ENCODE data around the gene PTPRN2. TPM values are rescaled to one million over a fixed set of nuclear protein-coding genes. Genes with fewer than 3 reads are reported as not detected.

The PTPRN2 gene
- polyA plus RNA-seq, 1 of the 3 experiments (the other 2 are of a cell fraction) = 4.0 TPM

GRCh38 chr7:157932498-157933218, 655.0 kb downstream of the PTPRN2 start:
- no peak overlapping the region for H2AFZ ChIP-seq (ENCODE audit: low read depth)
- no peaks in the 10 kb centered on the region for H3K9me2 ChIP-seq
- peaks cover 0 to 4% of the 10 kb centered on the region in 2 experiments; a peak in 1 of 4 replicates for H3K4me1 ChIP-seq (ENCODE audit: control insufficient read depth in 1 of 2, insufficient read depth in 2 of 2, low read depth in 1 of 2, low read length in 1 of 2)
- no peak overlapping the region for H3K9ac ChIP-seq
- H3K4me2 ChIP-seq = no peak overlapping the region
- no peak overlapping the region for H3K4me3 ChIP-seq (ENCODE audit: low read depth in 2 of 2, low read length in 1 of 2)
- H3K79me2 ChIP-seq (ENCODE audit: insufficient read depth) = no peaks in the 10 kb centered on the region
- H3K36me3 ChIP-seq (replicated peaks in 1 of 2; ENCODE audit: control insufficient read depth in 1 of 2, insufficient read depth in 2 of 2, low read length in 1 of 2) = no peaks in the 10 kb centered on the region
- H4K20me1 ChIP-seq (ENCODE audit: insufficient read depth) = no peaks in the 10 kb centered on the region
- H3K27me3 ChIP-seq (ENCODE audit: insufficient read depth) = no peaks in the 10 kb centered on the region
- no peak for TF ChIP-seq JUND (IDR thresholded peaks at IDR 0.05)
- no peak for TF ChIP-seq GATA2 (CRISPR knock-in tag; IDR thresholded peaks at IDR 0.05)
- no peak for TF ChIP-seq TAF1 (IDR thresholded peaks at IDR 0.05; ENCODE audit: borderline replicate concordance, low read depth, low read length)
- no peak for TF ChIP-seq FOSL2 (IDR thresholded peaks at IDR 0.05; ENCODE audit: borderline replicate concordance, low read depth)
- TF ChIP-seq MXI1 (IDR thresholded peaks at IDR 0.05; ENCODE audit: low read depth, low read length) = no peak
- TF ChIP-seq YY1 (IDR thresholded peaks at IDR 0.05; ENCODE audit: low read depth) = no peak
- no peak for TF ChIP-seq RCOR1 (IDR thresholded peaks at IDR 0.05; ENCODE audit: low read length)
- no peak for TF ChIP-seq TEAD4 (IDR thresholded peaks at IDR 0.05; ENCODE audit: borderline replicate concordance, insufficient read depth)
- no peak for TF ChIP-seq USF2 (IDR thresholded peaks at IDR 0.05; ENCODE audit: borderline replicate concordance, low read depth, low read length)
- no peak for TF ChIP-seq GABPA (IDR thresholded peaks at IDR 0.05; ENCODE audit: low read depth)
- TF ChIP-seq PBX3 (IDR thresholded peaks at IDR 0.05) = no peak
- TF ChIP-seq ELF1 (IDR thresholded peaks at IDR 0.05) = no peak
- TF ChIP-seq USF1 (IDR thresholded peaks at IDR 0.05; ENCODE audit: borderline replicate concordance, low read depth) = no peak
- TF ChIP-seq RXRA (IDR thresholded peaks at IDR 0.05; ENCODE audit: borderline replicate concordance, low read depth) = no peak
- no peak for TF ChIP-seq ZBTB33 (IDR thresholded peaks at IDR 0.05; ENCODE audit: borderline replicate concordance, low read depth)
- TF ChIP-seq NRF1 (IDR thresholded peaks at IDR 0.05; ENCODE audit: low read depth, low read length) = no peak
- TF ChIP-seq FOXM1 (IDR thresholded peaks at IDR 0.05; ENCODE audit: low read depth) = no peak
- no peak for TF ChIP-seq RFX5 (IDR thresholded peaks at IDR 0.05; ENCODE audit: low read length)
- TF ChIP-seq EP300 (IDR thresholded peaks at IDR 0.05; ENCODE audit: borderline replicate concordance in 1 of 2, low read depth in 1 of 2, low read length in 1 of 2) = no peak
- no peak for TF ChIP-seq NFIC (IDR thresholded peaks at IDR 0.05; ENCODE audit: borderline replicate concordance)
- H3K27ac ChIP-seq (ENCODE audit: low read depth in 2 of 2, low read length in 1 of 2) = no peak overlapping the region
- H3K9me3 ChIP-seq = peaks cover 14% of the 10 kb centered on the region; the same call in 1 of the 2 replicates
- CTCF ChIA-PET = no interaction called here
- POLR2A ChIA-PET = no interaction called here
- 45% methylated on average over 5 of the region's 5 CpGs for WGBS (ENCODE audit: low lambda C conversion rate)
- no peak for DNase-seq
- peaks cover 23% of the 10 kb centered on the region for H3F3A ChIP-seq (replicated peaks; ENCODE audit: insufficient read depth)
